CD4-positive, alpha-beta T cell treated with Interleukin-15 for 4 hours (primary cell): ENCODE measurements around the gene FZD7.
A peak's percentile ranks its signal among the peaks of the same experiment; 100 is the strongest.

Experiments used
- DNase-seq: peaks from one replicate; pipeline ENCODE4 v3.0.0-alpha.2; 2020; ENCODE audit warnings: low spot score

Gene FZD7

GRCh38 chr2:202033317-202034248, at the start of gene FZD7:
Gene FZD7 (plus strand): TSS chr2:202033855. CDS start chr2:202034648, 793 bp downstream.
- DNase-seq: peak; percentile 88

- DNase-seq: no peak
These were observed 49.3 kb upstream of the FZD7 start for GRCh38 chr2:201984333-201984732.

- no peak for DNase-seq
These were observed 48.7 kb upstream of the FZD7 start for GRCh38 chr2:201984800-201985525.

GRCh38 chr2:201985728-201986462, 47.8 kb upstream of the FZD7 start:
- no peak for DNase-seq

- no peak for DNase-seq
These were observed 47.3 kb upstream of the FZD7 start for GRCh38 chr2:201986463-201986735.

GRCh38 chr2:201987426-201987825, 46.2 kb upstream of the FZD7 start:
- DNase-seq: no peak

- no peak for DNase-seq
These were observed 43.6 kb upstream of the FZD7 start for GRCh38 chr2:201990069-201990468.

- DNase-seq: no peak
These were observed 40.7 kb upstream of the FZD7 start for GRCh38 chr2:201992960-201993359.

- no peak for DNase-seq
These were observed 38.5 kb upstream of the FZD7 start for GRCh38 chr2:201994973-201995638.

- no peak for DNase-seq
These were observed 37.6 kb upstream of the FZD7 start for GRCh38 chr2:201996006-201996405.

- DNase-seq: no peak
These were observed 36.9 kb upstream of the FZD7 start for GRCh38 chr2:201996679-201997314.

- DNase-seq: no peak
These were observed 34.4 kb upstream of the FZD7 start for GRCh38 chr2:201999279-201999678.

GRCh38 chr2:202001826-202002225, 31.8 kb upstream of the FZD7 start:
- no peak for DNase-seq

GRCh38 chr2:202002381-202002780, 31.3 kb upstream of the FZD7 start:
- no peak for DNase-seq

GRCh38 chr2:202005272-202005887, 28.3 kb upstream of the FZD7 start:
- DNase-seq: no peak

- no peak for DNase-seq
These were observed 27.4 kb upstream of the FZD7 start for GRCh38 chr2:202006301-202006700.

GRCh38 chr2:202007015-202007982, 26.4 kb upstream of the FZD7 start:
- no peak for DNase-seq

GRCh38 chr2:202007983-202008354, 25.7 kb upstream of the FZD7 start:
- no peak for DNase-seq

GRCh38 chr2:202009019-202009481, 24.6 kb upstream of the FZD7 start:
- DNase-seq: no peak

- DNase-seq: no peak
These were observed 24.1 kb upstream of the FZD7 start for GRCh38 chr2:202009581-202009980.
